Gastrocnemius medialis (tissue), 4 donors: ENCODE measurements around the gene LPCAT2.

ENCODE experiments used
- POLR2A ChIP-seq, 2 donors: fragments of 450-650 bp; IDR thresholded peaks; one replicate each; pipeline ENCODE4 v1.6.1; 2017; ENCODE audit warnings: antibody characterized with exemption in 2 of 2, mild to moderate bottlenecking in 2 of 2, moderate library complexity in 2 of 2
- TF ChIP-seq, protein P1 (sequence below), 5 experiments: fragments of 450-650 bp in 3 of 5; fragments of 200-600 bp in 2 of 5; sonication (generic) in 2 of 5; IDR thresholded peaks in 4 of 5; conservative IDR thresholded peaks in 1 of 5; 1 replicate in 4 of 5; 2 replicates in 1 of 5; pipeline ENCODE4 v1.5.1; 2016 to 2019; ENCODE audit warnings: antibody characterized with exemption in 5 of 5, mild to moderate bottlenecking in 3 of 5, moderate library complexity in 3 of 5

DNA sequence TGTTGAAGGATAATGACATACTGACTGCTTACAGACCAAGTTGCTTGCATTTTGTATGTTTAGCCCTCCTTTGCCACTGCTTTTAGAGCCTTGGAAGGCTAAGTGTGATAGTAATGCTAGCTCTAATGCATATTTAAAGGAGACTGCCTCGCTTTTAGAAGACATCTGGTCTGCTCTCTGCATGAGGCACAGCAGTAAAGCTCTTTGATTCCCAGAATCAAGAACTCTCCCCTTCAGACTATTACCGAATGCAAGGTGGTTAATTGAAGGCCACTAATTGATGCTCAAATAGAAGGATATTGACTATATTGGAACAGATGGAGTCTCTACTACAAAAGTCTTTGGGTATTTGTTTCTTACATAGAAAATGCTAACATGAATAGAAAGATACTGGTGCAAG is 76.8 kb downstream of the LPCAT2 start:
- TF ChIP-seq, protein P1, sequence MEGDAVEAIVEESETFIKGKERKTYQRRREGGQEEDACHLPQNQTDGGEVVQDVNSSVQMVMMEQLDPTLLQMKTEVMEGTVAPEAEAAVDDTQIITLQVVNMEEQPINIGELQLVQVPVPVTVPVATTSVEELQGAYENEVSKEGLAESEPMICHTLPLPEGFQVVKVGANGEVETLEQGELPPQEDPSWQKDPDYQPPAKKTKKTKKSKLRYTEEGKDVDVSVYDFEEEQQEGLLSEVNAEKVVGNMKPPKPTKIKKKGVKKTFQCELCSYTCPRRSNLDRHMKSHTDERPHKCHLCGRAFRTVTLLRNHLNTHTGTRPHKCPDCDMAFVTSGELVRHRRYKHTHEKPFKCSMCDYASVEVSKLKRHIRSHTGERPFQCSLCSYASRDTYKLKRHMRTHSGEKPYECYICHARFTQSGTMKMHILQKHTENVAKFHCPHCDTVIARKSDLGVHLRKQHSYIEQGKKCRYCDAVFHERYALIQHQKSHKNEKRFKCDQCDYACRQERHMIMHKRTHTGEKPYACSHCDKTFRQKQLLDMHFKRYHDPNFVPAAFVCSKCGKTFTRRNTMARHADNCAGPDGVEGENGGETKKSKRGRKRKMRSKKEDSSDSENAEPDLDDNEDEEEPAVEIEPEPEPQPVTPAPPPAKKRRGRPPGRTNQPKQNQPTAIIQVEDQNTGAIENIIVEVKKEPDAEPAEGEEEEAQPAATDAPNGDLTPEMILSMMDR (IDR thresholded peaks at IDR 0.05 in 4 of 5, conservative IDR thresholded peaks at IDR 0.05 in 1 of 5) = no peak
- TF ChIP-seq POLR2A (IDR thresholded peaks at IDR 0.05) = no peak
